Fibroblast of mammary gland (primary cell): ENCODE data around the gene UXS1.
"Not testable (repeated sequence)": the region's sequence is repeated elsewhere in the genome, so short reads cannot be mapped to it uniquely, and the experiment has no call there.

Source experiments
- DNase-seq: peaks from one replicate; pipeline ENCODE4 v3.0.0-alpha.2; 2010; ENCODE audit warnings: low read depth
- H3K4me3 ChIP-seq: 2 replicates; pipeline ENCODE4 v1.5.1; 2011; ENCODE audit warnings: low read depth, mild to moderate bottlenecking, low read length, moderate library complexity; ENCODE audit not compliant: control insufficient read depth
- CTCF ChIP-seq: conservative IDR thresholded peaks from 2 replicates; pipeline ENCODE4 v1.5.1; 2011; ENCODE audit warnings: low read depth, low read length, inconsistent platforms; ENCODE audit not compliant: control insufficient read depth, insufficient read depth

UXS1 gene

DNA sequence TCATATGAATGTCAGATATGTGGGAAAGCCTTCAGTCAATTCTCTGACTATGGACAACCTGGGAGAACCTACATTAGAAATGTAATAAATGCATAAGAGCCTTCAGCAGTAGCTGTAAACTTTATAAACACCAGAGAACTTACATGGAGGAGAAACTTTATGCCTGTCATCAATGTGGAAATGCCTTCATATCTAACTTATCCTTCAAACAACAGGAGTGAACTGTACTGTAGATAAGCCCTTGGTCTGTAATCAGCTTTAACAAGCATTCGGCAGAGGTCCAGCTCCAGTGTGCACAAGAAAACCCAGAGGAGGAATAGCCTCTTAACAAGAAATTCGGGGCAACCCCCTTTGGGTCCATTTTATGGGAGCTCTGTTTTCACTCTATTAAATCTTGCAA lies 14.8 kb upstream of the UXS1 start:
- no peak for DNase-seq
- H3K4me3 ChIP-seq: no peak overlapping the region
- no peak for TF ChIP-seq CTCF

GRCh38 chr2:106208399-106208798 lies 14.3 kb upstream of the UXS1 start:
- no peak for TF ChIP-seq CTCF
- H3K4me3 ChIP-seq: no peak overlapping the region
- DNase-seq: no peak

GRCh38 chr2:106207246-106207645 lies 13.1 kb upstream of the UXS1 start:
- no peak for DNase-seq
- no peak for TF ChIP-seq CTCF
- no peak overlapping the region for H3K4me3 ChIP-seq

- no peak for TF ChIP-seq CTCF
- DNase-seq: no peak
- no peak overlapping the region for H3K4me3 ChIP-seq
These were observed 11.4 kb upstream of the UXS1 start for GRCh38 chr2:106205488-106205887.

DNA sequence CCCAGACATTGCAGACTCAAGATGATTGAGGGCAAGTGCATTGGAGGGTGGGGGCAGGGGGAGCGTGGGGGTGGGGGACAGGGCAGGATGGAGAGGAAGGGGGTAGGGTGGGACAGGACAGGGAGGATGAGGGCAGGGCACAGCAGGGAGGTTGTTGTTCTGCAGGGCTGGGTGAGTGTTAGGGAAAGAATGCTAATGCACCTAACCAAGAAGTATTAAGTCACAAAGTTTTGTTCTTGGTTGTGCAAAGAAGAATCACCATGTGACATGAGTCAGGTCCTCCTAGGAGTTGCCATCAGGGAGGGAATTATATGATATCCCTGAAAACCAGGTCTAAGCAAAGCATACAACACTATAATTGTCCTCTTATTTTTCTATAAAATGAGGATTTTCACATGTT lies 10.4 kb upstream of the UXS1 start:
- H3K4me3 ChIP-seq, DNase-seq: not testable (repeated sequence)

DNA sequence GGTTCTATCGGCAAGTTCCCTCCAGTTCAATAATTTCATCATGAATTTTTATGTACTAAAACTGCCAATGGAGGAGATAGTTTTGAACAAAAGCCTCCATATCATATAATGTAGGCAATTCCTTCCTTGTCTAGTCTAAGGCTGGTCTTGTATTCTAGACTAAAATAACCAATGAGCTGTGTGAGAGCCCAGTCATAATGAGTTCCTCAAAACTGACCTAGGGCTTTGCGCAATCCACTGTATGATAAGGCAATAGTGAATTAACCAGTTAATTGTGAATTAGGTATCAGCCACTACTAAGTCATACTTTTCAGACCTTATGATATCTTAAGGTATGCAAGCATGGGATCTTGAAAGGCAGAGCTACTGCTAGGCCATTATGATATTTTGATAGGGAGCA lies 7.6 kb upstream of the UXS1 start:
- no peak for TF ChIP-seq CTCF
- DNase-seq: no peak
- no peak overlapping the region for H3K4me3 ChIP-seq

- TF ChIP-seq CTCF: no peak
- peak; percentile 91 for DNase-seq
- H3K4me3 ChIP-seq: no peak overlapping the region
These were observed 3.8 kb upstream of the UXS1 start for GRCh38 chr2:106197878-106198277.
